ENCODE data around the gene CDAN1.

CDAN1 gene

DNA sequence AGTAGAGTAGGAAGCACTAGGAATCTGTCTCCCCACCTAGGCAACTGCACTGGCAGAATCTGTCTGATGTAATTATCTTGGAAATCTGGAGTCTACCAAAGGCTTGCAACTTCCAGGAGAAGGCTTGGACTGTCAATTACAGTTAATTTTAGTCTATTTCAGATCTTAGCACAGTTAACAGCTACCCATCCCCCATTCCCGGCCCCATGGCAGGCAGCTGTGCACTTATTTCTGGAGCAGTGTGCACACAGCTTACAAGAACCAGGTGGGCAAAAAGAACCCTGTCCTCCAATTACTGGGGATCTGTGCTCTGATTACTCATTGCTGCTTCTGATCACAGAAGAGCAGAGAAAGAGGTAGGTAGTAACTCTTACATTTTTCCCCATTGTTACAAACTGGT is 12.3 kb upstream of the CDAN1 start:
- no peak for DNase-seq (ENCODE audit: low read depth, low spot score)
- H3K4me3 ChIP-seq (ENCODE audit: low read depth, low read length) = no peak overlapping the region
- TF ChIP-seq, protein P1, sequence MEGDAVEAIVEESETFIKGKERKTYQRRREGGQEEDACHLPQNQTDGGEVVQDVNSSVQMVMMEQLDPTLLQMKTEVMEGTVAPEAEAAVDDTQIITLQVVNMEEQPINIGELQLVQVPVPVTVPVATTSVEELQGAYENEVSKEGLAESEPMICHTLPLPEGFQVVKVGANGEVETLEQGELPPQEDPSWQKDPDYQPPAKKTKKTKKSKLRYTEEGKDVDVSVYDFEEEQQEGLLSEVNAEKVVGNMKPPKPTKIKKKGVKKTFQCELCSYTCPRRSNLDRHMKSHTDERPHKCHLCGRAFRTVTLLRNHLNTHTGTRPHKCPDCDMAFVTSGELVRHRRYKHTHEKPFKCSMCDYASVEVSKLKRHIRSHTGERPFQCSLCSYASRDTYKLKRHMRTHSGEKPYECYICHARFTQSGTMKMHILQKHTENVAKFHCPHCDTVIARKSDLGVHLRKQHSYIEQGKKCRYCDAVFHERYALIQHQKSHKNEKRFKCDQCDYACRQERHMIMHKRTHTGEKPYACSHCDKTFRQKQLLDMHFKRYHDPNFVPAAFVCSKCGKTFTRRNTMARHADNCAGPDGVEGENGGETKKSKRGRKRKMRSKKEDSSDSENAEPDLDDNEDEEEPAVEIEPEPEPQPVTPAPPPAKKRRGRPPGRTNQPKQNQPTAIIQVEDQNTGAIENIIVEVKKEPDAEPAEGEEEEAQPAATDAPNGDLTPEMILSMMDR (IDR thresholded peaks at IDR 0.05; ENCODE audit: low read depth, low read length) = no peak
- in situ Hi-C loops (cut with HindIII; ENCODE audit: low sequenced_read_pairs) = no loop called here

DNA sequence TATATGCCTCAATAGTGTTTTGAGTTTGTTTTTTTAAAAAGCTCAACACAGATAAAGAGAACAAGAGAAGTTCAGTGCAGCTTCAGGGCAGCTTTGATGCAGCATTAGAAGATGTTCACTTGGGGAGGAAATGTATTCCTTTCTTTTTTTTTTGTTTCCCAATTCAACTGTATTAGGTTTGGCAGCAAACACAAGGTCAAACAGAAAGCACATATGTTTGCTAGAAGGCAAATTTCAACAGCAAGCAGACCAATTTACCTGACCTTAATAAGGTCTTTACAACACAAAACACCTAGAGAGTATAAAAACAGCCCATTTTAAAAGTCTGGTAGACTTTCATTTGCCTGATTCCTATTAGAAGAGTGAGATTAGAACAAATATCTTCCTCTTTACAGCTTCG is 7.3 kb upstream of the CDAN1 start:
- H3K4me3 ChIP-seq (ENCODE audit: low read depth, low read length) = no peak overlapping the region
- in situ Hi-C loops (cut with HindIII; ENCODE audit: low sequenced_read_pairs) = no loop called here
- TF ChIP-seq, protein P1 (IDR thresholded peaks at IDR 0.05; ENCODE audit: low read depth, low read length) = no peak
- no peak for DNase-seq (ENCODE audit: low read depth, low spot score)

DNA sequence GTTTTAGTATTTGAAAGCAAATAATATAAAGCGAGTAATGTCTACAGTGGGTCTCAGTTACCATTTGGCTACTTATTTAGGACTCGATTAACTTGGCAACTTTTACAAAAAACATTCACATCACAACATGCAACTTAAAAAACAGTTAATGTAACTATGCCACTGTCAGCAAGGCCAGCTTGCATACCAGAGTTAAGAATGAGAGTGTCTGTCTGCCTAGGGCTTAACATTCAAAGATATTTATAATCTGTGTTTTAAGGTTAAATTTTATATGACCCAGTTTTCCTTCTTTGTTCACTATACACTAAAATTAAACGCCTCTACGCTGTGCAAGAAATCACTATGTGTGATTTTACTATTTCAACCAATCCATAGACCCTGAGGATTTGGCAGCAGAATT is 5.2 kb upstream of the CDAN1 start:
- TF ChIP-seq, protein P1 (IDR thresholded peaks at IDR 0.05; ENCODE audit: low read depth, low read length) = no peak
- no peak for DNase-seq (ENCODE audit: low read depth, low spot score)
- no peak overlapping the region for H3K4me3 ChIP-seq (ENCODE audit: low read depth, low read length)
- in situ Hi-C loops (cut with HindIII; ENCODE audit: low sequenced_read_pairs) = no loop called here

DNA sequence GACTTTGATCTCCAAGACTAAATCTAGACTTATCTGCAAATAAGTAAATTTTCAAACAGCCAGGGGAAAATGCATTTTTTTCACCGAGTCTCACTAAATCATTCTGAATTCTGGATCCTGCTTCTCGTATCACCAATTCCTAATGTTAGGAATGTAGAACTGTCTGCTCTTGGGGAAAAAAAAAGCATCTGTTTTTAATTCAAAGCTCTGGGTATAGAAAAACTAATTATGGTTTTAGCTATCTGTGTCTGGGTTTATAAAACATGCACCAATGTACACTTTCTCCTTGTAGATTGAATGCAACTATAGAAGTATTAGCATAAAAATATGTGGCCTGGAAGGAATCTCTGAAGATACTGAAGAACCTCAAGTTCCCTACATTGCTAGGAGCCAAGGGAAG is 4.8 kb upstream of the CDAN1 start:
- TF ChIP-seq, protein P1 (IDR thresholded peaks at IDR 0.05; ENCODE audit: low read depth, low read length) = no peak
- no peak overlapping the region for H3K4me3 ChIP-seq (ENCODE audit: low read depth, low read length)
- in situ Hi-C loops (cut with HindIII; ENCODE audit: low sequenced_read_pairs) = no loop called here
- DNase-seq (ENCODE audit: low read depth, low spot score) = no peak

DNA sequence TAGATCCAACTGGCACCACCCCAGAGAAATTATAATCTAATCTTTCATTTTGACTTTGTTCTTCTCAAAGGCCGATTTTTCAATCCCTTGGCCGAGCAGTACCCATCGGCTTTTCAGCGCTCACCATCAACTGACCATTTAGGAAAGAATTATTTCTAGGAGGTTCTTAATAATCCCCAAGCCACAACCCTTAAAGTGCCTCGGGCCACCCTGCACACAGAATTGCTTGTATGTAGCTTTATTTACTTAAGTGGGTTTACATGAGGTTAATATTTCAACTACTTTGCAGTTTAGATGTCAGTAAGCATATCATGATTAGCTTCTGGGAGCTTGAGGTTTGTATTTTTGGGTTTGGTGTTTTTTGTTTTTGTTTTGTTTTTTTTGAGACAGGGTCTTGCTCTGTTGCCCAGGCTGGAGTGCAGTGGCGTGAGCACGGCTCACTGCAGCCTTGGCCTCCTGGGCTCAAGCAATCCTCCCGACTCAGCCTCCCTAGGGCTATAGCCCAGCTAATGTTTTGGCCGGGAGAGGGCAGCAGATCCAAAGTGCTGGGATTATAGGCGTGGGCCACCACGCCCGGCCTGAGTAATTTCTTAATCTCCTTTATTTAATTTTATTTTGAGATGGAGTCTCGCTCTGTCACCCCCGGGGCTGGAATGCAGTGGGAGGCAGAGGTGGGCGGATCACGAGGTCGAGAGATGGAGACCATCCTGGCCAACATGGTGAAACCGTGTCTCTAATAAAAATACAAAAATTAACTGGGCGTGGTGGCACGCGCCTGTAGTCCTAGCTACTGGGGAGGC is 801 bp upstream of the CDAN1 start:
- H3K4me3 ChIP-seq (ENCODE audit: low read depth, low read length) = peak overlapping the region; percentile 74
- TF ChIP-seq, protein P1 (IDR thresholded peaks at IDR 0.05; ENCODE audit: low read depth, low read length) = no peak

DNA sequence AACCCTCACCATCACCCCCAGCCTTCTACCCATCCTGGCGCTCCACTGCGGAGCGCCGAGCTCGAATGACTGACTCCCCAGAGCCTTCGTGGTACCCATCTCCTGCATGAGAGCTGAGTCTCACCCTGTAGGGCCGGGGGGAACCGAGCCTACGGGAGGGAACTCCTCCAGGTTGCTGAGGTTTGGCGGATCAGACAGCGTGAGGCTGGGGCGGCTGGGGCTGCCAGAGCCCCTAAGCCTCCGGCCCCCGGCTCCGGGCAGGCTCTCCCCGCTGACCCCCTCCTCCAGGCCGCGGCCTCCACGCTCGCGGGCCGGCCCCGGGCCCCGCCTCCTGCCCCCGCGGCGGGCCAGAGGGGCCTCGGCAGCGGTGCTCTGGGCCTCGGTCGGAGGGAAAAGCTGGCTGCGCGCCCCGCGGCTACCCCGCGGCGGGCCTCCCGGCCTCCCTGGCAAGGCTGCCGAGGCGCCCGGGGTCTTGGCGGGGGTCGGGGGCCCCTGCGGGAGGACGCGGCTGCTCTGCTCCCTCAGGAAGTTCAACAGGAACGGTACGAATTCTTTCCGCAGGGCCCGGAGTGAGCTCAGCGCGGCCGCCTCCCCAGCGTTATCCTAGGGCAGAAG is 643 bp downstream of the CDAN1 start:
- in situ Hi-C loops (cut with HindIII; ENCODE audit: low sequenced_read_pairs) = no loop called here
- H3K4me3 ChIP-seq (ENCODE audit: low read depth, low read length) = peak overlapping the region; percentile 74
- TF ChIP-seq, protein P1 (IDR thresholded peaks at IDR 0.05; ENCODE audit: low read depth, low read length) = no peak
- DNase-seq (ENCODE audit: low read depth, low spot score) = peak; percentile 12

More for the DNA sequence above, 801 bp upstream of the CDAN1 start:
- DNase-seq (ENCODE audit: low read depth, low spot score) = no peak
- in situ Hi-C loops (cut with HindIII; ENCODE audit: low sequenced_read_pairs) = no loop called here

Measured in astrocyte of the spinal cord (primary cell).